ENCODE measurements around the gene NR2E3.

DNA sequence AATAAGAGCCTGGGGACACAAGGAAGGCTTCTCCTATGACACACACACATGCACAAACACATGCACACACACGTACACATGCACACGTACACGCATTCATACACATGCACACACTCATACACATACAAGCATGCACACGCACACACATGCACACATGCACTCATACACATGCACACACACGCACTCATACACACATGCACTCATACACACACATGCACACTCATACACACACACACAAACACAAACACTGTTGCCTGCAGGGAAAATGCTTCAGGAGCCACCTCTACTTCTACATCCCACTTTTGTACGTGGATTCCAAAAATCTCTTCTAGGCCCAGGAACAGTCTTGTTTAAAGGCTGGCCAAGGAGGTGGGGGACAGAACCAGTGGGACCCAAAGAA lies 20.7 kb upstream of the NR2E3 start:
- TF ChIP-seq GATA2 (IDR thresholded peaks at IDR 0.05; ENCODE audit: low read depth, low read length) = no peak
- TF ChIP-seq GATA3 (IDR thresholded peaks at IDR 0.05; ENCODE audit: low read depth, low read length) = no peak

Data from SH-SY5Y (cell line).